Stimulated activated CD4-positive, alpha-beta T cell treated with anti-CD3 and anti-CD28 coated beads, Interleukin-15, amount 100 ng/mL, for 48 hours (primary cell): ENCODE measurements around the gene ASPDH.

Experiments
- DNase-seq, 2 donors: peaks; one replicate each; pipeline ENCODE4 v3.0.0-alpha.2; 2020; ENCODE audit warnings: low read depth in 2 of 2

Gene ASPDH

DNA sequence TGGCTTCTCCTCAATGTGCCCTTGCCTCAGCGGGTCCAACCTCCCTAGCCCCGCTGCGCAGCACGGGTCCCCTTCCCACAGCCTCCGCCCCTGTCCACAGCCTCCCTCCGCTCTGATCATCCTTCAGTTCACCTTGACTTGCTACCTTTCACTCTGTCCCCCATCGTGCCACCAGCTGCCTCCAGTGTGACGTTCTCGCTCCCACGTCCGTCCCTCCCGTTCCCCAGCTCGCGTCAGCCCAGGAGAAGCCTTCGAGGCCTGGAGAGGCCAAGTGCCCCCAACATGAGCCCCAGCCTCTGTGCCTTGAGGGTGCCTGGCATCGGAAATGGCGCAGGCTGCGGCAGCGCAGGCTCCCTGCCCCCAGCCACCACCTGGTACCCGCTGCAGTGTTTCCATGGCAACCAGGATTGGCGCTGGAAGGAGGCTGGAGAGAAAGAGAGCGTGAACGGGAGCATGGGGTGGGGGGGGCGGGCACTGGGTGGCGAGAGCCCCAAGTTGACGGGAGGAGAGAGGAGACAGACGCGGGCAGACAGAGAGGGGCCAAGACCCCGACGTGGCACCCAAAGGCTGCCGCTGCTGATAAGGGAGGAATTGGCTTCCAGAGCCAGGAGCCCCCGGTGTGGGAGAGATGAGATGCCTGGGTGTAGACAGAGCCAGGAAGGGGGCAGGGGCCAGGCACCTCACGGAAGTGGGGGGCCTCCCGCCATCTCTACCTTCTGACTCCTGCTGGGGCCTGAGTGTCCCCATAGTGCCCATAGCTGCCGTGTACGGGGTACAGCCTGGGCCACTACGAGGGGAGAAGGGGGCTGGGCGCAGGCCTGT is 844 bp upstream of the ASPDH start:
- no peak for DNase-seq

- DNase-seq = no peak
These were observed 541 bp downstream of the ASPDH start for GRCh38 chr19:50512999-50513745.

- DNase-seq = no peak
These were observed 1.4 kb downstream of the ASPDH start for GRCh38 chr19:50512112-50512998.

DNA sequence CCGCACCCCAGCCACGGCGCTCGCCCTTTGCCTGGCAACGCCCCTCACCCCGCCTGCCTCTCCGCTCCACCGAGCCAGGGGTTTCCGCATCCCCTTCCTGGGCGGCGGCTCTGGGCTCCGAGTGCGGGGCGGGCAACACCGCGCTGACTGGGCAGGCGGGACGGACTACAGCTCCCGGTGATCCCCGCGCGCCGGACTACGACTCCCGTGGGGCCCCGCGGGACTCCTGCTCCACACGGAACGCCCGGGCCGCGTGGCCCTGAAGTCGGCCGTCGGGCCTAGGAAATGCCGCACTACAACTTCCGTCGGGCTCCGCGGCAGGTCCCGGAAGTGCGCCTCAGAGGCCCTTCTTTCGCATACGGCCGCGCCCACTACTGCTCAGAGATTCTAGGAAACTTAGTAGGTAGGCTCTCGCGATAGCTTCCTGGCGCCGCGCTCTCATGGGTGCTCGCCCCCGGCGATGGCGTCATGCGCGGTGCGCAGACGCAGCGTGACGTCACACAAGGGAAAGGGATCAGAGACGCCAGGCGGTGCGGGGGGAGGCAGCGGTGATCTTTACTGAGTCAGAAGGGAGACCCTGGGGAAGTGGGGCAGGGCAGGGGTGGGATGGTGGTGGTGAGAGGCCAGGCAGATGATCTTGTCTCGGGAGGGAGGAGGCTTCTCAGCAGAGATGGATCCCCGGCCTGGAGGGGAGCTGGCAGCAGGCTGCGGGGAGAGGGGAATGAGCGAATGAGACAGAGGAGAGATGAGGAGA is 2.5 kb downstream of the ASPDH start, which contains the start of gene JOSD2:
Gene JOSD2, minus strand, starts transcription at position 123 of the 754 bp plus-strand sequence. CDS start 760 bp downstream, outside the sequence.
- peak; percentile 96 to 98 for DNase-seq

DNA sequence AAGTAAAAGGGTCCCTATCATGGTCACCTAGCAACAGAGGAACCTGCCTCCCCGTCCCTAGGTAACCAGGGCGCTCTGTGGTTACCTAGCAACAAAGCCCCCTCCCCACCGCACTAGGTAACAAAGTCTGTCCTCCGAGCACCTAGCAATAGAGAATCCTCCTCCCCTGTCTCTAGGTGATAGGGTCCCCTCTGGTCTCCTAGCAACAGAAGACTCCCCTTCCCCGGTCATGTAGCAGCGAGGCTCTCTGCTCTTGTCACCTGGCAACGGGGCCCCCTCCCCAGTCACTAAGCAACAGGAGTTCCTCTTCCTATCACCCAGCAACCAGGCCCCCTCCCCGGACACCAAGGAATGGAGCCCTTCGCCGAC is 3.0 kb downstream of the ASPDH start:
- DNase-seq = no peak

- no peak for DNase-seq
These were observed 3.5 kb downstream of the ASPDH start for GRCh38 chr19:50510121-50510670.

DNA sequence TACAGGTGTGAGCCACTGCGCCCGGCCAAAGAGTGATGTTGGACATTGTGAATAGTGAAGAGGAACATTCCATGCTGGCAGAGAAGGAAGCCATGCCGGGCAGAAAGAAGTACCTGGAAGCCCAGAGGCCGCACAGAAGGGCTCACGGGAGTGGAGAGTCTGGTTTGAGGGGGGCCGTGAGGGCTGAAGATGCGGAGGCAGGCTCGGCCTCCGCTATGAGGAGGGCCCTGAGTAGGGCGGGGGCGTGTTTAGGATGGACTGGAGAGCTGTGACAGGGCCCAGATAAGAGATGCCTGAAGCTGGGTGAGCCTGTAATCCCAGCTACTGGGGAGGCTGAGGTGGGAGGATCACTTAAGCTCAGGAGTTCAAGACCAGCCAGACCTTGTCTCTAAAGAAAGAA is 4.3 kb downstream of the ASPDH start:
- DNase-seq = no peak

DNA sequence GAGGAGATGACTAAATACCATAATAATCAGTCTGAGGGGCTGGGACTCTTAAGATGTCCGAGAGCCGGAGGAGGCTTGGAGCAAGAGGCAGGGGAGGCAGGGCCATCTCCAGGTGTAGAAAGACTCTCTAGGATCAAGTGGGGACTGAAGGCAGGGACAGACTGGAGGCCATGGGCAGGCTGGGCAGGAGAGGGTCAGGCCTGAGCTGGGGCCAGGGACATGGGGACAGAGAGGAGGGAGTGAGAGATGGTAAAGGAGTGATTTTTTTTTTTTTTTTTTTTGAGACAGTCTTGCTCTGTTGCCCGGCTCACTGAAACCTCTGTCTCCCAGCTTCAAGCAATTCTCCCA is 4.9 kb downstream of the ASPDH start:
- no peak for DNase-seq

- DNase-seq = no peak
These were observed 6.3 kb downstream of the ASPDH start for GRCh38 chr19:50507376-50507775.

DNA sequence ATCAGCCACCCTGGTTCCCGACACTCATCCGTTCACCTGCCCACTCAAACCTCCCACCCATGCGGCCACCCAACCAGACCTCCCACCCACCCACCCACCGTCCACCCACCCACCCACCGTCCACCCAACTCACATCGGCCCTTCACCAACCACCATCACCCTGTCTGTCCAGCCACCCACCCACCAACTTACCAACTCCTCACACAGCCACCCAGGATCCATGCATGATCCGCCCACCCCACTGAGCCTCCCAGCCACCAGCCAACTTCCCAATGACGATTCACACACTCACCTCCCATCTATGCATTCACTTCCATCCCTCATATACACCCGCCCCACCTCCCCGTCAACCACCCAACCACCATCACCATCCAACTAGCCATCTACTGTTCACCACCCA is 7.0 kb downstream of the ASPDH start:
- DNase-seq = no peak

DNA sequence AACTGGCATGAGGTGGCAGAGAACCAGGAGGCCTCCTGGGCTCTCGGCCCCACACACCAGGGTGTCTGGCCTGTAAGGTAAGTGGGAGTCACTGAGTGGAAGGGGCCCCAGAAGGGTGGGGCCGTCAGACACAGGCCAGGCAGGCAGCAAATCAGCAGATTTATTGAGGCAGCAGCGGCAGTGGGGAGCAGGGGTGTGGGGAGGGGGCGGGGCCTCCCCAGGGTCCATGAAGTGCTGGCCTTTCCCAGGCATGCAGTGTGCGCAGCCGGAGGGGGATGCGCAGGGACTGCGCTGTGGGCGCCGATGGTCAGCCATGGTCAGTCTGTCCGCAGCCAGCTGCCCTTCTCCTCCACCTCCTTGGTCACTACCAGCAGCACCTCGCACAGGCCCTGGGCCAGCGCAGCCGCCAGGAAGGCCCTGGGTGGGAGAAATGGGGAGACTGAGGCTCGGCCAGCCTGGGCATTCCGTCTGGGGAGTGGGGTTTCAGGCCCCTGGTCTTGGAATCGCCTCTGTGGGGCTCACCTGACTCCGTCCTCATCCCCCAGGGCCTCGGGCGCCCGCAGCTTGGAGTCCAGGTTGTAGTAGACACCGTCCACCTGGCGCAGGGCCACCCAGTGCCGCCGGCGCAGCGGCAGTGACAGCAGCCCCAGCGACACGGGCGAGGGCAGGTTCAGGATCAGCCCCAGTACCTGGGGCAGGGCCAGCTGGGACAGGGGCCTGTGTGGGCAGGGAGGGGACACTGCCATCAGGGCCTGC is 7.7 kb downstream of the ASPDH start:
- DNase-seq = no peak

DNA sequence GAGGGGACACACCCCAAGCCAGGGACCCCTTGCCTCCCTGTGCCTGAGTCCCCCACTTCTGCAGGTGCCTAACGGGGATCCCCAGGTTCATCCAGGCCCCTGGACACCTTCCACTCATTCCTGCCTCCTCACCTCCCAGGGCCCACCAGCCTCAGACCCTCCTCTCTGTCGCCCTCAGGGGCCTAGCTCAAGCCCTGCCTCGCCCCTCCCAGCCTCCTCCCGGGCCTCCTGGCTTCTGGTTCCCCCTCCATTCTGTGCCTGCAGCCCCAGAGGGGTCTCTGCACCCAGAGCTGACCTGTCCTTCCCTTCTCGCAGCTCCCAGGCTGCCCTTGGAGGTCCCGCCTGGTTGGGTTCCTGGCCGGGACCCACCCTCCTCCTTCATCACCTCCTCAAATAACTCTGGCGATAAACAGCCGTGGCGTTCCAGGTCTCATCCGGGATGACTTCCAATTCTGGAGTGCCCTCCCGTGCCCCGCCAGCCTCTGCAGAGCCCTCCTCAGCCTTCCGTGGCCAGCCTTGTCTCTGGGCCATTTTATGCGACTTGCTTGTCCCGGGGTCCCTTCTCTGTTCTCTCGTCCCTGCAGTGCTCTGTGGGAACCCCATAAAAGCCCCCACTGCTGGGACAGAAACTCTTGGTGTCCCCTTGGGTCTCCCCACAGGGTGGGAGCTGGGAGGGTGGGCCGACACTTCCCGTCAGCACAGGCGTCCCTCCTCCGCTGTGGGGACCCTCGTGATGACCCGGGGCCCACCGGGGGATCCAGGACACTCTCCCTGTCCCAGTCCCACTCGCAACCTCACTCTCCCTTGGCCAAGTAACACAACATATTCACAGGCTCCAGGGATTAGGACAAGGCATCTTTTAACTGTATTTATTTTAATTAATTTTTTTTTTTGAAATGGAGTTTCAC is 11.9 kb downstream of the ASPDH start:
- DNase-seq = no peak

DNA sequence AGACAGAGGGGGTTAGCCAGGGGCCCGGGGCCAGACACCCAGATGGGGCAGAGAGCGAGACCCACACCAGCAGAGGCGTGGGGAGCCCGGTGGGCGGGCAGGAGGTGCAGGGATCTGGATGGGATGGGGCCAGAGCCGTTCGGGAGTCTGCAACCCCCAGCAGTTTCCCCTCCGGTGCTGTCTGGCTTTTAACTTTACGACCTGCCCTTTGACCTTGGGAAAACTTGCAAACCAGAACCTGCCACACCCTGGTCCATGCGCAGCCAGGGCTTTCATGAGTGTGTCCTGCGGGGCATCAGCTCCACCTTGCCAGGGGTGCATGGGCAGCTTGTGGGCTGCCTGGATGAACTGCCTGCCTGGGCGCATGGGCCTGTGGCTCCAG is 12.5 kb downstream of the ASPDH start:
- no peak for DNase-seq

- no peak for DNase-seq
These were observed 13.0 kb downstream of the ASPDH start for GRCh38 chr19:50500753-50501151.

DNA sequence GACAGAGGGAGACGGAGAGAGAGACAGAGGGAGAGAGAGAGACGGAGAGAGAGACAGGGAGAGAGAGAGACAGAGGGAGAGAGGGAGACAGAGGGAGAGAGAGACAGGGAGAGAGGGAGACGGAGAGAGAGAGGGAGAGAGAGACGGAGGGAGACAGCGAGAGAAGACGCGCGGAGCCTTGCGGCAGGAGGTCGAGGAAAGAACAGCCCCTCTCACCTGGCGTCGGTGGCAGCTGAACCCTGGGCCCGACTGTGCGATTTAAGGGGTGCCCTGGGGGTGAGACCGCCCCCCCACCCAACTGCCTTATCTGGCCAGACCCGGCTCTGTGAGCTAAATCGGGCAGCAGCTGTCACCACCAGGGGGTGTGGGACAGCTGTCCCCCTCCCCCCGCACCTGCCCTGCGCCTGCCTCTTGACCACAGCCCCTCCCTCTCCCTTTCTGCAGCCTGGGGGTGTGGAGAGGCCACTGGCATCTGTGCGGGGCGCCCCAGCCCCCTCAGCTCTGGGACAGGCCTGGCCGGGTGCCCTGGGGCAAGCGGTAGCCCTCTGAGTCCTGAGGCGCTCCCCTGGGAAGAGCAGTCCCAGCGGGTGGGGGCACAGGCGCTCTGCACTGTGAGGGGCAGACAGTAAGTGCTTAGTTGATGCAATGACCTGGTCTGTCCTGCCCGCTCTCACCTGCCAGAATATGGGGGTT is 13.5 kb downstream of the ASPDH start:
- no peak for DNase-seq

DNA sequence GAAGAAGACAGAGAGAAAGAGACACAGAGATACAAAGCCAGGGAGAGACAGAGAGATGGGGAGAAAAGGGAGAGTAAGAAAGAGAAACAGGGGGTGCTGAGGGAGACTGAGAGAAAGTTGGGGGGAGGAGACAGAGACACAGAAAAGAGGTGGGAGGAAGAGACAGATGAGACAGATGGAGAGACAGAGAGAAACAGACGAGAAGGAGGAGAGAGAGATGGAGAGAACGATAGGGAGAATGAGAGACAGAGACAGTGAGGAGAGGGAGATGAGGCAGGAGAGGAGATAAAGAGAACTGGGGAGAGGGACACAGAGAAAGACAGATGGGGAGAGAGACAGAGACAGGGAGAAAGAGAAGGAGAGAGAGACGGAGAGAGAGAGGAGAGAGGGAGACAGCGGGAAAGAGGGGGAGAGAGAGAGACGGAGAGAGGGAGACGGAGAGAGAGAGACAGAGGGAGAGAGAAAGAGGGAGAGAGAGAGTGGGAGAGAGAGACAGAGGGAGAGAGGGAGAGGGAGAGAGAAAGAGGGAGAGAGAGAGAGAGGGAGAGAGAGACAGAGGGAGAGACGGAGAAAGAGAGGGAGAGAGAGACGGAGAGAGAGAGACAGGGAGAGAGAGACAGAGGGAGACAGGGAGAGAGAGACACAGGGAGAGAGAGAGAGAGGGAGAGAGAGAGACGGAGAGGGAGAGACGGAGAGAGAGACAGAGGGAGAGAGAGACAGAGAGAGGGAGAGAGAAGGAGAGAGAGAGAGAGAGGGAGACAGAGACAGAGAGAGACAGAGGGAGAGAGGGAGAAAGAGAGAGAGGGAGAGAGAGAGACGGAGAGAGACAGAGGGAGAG is 15.3 kb downstream of the ASPDH start:
- DNase-seq = no peak

GRCh38 chr19:50497022-50497405 is 16.7 kb downstream of the ASPDH start:
- no peak for DNase-seq
